C1 segment of cervical spinal cord (tissue), 14 donors: ENCODE data around the gene CLDN24.
"Not testable (repeated sequence)": the region's sequence is repeated elsewhere in the genome, so short reads cannot be mapped to it uniquely, and the experiment has no call there.

ENCODE experiments used
- DNase-seq, 14 donors: peaks; one replicate each; lab custom pipeline; 2025; lab: John Stamatoyannopoulos, UW

The CLDN24 gene

GRCh38 chr4:183347146-183347545, 24.9 kb upstream of the CLDN24 start:
- no peak for DNase-seq

- DNase-seq, result no peak
Observed at GRCh38 chr4:183345261-183345660, 23.0 kb upstream of the CLDN24 start.

GRCh38 chr4:183344523-183345255, 22.5 kb upstream of the CLDN24 start:
- no peak for DNase-seq

GRCh38 chr4:183343730-183344129, 21.5 kb upstream of the CLDN24 start:
- no peak for DNase-seq

- no peak for DNase-seq
Observed at GRCh38 chr4:183342541-183343533, 20.6 kb upstream of the CLDN24 start.

GRCh38 chr4:183337833-183338232, 15.6 kb upstream of the CLDN24 start:
- DNase-seq, result no peak

GRCh38 chr4:183337349-183337748, 15.1 kb upstream of the CLDN24 start:
- DNase-seq, result no peak

GRCh38 chr4:183335369-183335940, 13.2 kb upstream of the CLDN24 start:
- DNase-seq, result no peak

- DNase-seq, result no peak
Observed at GRCh38 chr4:183333983-183334382, 11.8 kb upstream of the CLDN24 start.

GRCh38 chr4:183333202-183333601, 11.0 kb upstream of the CLDN24 start:
- no peak for DNase-seq

- DNase-seq, result no peak
Observed at GRCh38 chr4:183332447-183332846, 10.2 kb upstream of the CLDN24 start.

GRCh38 chr4:183330841-183331240, 8.6 kb upstream of the CLDN24 start:
- DNase-seq, result no peak

GRCh38 chr4:183329954-183330742, 7.9 kb upstream of the CLDN24 start:
- no peak for DNase-seq

GRCh38 chr4:183329244-183329643, 7.0 kb upstream of the CLDN24 start:
- DNase-seq, result no peak

GRCh38 chr4:183328832-183329231, 6.6 kb upstream of the CLDN24 start:
- no peak for DNase-seq

- no peak for DNase-seq
Observed at GRCh38 chr4:183327827-183328226, 5.6 kb upstream of the CLDN24 start.

GRCh38 chr4:183326853-183327252, 4.6 kb upstream of the CLDN24 start:
- DNase-seq, result no peak

GRCh38 chr4:183326387-183326786, 4.2 kb upstream of the CLDN24 start:
- DNase-seq, result not testable (repeated sequence)

GRCh38 chr4:183324619-183325018, 2.4 kb upstream of the CLDN24 start:
- no peak for DNase-seq

- not testable (repeated sequence) for DNase-seq
Observed at GRCh38 chr4:183324056-183324455, 1.8 kb upstream of the CLDN24 start.

GRCh38 chr4:183323295-183323694, 1.1 kb upstream of the CLDN24 start:
- DNase-seq, result no peak
